ENCODE results near the gene STARD5.

Gene STARD5

DNA sequence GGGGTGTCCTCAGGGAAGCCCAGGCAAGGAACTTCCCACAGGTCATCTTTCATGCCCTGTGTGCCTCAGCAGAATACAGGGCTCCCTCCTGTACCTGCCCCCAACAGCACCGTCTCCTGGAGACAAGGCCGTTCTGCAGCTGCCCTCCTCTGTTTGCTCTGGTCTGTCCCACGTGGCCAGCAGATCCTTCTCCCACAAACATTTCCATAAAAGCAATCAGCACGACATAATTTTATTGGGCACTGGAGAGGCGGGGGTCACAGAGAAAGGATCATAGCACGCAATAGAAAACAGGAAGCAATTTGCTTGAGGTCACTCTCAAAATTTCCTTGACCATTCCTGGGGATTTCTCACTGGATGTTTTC, 29.4 kb downstream of the STARD5 start:
- TF ChIP-seq, protein P1, sequence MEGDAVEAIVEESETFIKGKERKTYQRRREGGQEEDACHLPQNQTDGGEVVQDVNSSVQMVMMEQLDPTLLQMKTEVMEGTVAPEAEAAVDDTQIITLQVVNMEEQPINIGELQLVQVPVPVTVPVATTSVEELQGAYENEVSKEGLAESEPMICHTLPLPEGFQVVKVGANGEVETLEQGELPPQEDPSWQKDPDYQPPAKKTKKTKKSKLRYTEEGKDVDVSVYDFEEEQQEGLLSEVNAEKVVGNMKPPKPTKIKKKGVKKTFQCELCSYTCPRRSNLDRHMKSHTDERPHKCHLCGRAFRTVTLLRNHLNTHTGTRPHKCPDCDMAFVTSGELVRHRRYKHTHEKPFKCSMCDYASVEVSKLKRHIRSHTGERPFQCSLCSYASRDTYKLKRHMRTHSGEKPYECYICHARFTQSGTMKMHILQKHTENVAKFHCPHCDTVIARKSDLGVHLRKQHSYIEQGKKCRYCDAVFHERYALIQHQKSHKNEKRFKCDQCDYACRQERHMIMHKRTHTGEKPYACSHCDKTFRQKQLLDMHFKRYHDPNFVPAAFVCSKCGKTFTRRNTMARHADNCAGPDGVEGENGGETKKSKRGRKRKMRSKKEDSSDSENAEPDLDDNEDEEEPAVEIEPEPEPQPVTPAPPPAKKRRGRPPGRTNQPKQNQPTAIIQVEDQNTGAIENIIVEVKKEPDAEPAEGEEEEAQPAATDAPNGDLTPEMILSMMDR (IDR thresholded peaks at IDR 0.05; ENCODE audit: insufficient read depth, low read depth, low read length, missing control alignments): no peak
- DNase-seq (ENCODE audit: low read depth): no peak
- no peak overlapping the region for H3K4me3 ChIP-seq (ENCODE audit: low read length)

DNA sequence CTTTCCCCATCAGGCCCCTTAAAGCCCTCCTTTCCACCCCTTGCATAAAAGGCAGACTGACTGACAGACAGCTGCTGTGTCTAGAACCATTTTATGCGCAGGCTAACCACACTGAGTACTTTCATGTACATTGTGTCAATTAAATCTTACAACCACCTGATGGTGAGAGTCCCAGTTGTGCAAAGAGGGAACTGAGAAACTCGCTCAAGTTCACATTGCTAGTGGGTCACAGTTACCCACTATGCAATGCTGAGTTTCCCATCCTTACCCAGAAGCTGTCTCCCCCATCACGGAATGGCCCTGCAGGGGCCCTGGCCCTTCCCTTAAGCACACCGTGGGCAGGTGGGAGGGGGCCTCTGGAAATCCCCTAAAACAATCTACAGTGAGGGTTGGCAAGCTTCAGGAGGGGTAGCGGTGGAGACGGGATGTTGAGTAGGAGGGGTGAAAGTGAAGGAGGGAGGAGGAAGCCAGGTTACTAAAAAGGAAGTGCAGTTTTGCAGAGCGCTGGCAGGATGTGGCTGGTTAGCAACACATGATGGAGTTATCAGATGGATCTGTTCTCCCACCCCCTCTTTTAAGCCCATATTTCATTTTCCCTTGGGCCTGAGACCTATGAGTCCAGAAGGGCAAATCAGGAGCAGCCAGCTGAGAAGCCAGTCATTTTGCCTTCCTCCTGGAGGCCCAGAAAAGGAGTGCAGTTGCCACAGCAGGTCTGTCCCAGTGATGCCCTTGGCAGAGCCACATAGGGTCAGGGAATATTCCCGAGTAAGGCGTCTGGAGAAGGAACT, 30.0 kb downstream of the STARD5 start:
- DNase-seq (ENCODE audit: low read depth): no peak
- TF ChIP-seq, protein P1 (IDR thresholded peaks at IDR 0.05; ENCODE audit: insufficient read depth, low read depth, low read length, missing control alignments): peak; percentile 4
- H3K4me3 ChIP-seq (ENCODE audit: low read length): no peak overlapping the region

DNA sequence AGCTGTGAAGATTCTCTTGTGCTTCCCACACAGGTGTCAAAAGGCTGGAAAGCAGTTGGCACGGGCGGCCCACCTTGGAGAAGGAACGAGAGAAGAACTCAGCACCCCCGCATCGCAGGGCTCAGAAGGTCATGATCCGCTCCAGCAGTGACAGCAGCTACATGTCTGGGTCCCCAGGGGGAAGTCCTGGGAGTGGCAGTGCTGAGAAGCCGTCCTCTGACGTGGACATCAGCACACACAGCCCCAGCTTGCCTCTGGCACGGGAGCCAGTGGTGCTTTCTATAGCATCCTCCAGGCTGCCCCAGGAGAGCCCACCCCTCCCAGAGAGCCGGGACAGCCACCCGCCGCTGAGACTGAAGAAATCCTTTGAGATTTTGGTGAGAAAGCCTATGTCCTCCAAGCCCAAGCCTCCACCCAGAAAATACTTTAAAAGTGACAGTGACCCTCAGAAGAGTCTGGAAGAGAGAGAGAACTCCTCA, 31.4 kb downstream of the STARD5 start:
- H3K4me3 ChIP-seq (ENCODE audit: low read length): no peak overlapping the region
- DNase-seq (ENCODE audit: low read depth): no peak
- TF ChIP-seq, protein P1 (IDR thresholded peaks at IDR 0.05; ENCODE audit: insufficient read depth, low read depth, low read length, missing control alignments): no peak

DNA sequence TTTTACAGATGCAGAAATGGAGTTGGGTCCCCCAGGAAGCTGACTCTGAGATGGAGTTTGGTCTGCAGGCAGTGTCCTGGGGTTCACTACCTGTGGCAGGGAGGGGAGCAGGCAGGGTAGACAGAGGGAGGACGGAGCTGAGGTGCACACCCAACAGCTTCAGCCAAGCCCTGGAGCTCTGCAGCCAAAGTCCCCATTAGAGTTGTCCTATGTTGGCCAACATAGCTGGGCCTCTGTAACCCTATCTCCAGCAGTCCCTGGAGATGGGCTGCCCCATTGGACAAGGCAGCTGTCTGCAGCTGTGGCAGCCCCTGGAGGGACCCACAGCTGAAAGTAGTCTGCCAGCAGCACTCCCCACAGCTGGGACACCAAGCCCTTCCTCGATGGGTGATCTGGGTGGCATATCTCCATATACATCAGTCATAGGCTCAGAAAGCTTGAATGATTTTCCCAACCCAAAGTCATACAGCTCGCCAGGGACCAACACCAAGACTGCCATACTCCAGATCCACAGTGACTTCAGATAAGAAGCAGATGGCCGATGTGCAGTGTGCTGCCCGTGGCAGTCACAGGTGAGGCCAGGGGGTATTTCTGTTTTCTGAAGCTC, 31.9 kb downstream of the STARD5 start:
- no peak overlapping the region for H3K4me3 ChIP-seq (ENCODE audit: low read length)
- no peak for DNase-seq (ENCODE audit: low read depth)
- TF ChIP-seq, protein P1 (IDR thresholded peaks at IDR 0.05; ENCODE audit: insufficient read depth, low read depth, low read length, missing control alignments): no peak

DNA sequence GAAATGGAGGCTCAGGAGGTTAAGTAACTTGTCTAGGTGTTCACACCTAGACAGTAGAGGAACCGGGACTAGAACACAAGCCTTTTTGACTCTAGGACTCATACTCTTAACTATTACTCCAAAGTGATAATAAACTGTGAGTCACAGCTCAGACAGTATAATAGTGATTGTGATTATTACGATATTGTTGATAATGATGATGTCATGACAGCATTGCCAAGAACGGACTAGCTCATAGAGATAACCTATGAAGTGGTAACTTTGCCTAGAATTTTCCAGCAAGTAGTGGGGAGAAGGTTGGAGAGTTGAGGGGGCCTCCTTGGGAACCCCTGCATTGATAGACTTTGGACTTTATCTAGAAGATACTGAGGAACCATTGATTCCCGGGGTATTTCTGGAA, 34.0 kb downstream of the STARD5 start:
- TF ChIP-seq, protein P1 (IDR thresholded peaks at IDR 0.05; ENCODE audit: insufficient read depth, low read depth, low read length, missing control alignments): no peak
- no peak for DNase-seq (ENCODE audit: low read depth)

DNA sequence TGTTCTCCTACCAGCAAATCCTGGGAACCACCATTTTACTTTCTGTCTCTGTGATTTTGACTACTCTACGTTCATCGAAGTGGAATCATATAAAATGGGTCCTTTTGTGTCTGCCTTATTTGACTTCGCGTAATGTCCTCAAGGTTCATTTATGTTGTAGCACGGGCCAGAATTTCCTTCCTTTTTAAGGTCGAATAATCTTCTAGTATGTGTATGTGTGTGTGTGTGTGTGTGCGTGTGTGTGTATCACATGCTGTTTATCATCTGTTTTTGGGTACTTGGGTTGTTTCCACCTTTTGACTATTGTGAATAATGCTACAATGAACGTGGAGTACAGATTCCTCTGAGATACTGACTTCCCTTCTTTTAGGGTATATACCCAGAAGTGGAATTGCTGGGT, 35.3 kb downstream of the STARD5 start:
- no peak overlapping the region for H3K4me3 ChIP-seq (ENCODE audit: low read length)
- DNase-seq (ENCODE audit: low read depth): no peak
- TF ChIP-seq, protein P1 (IDR thresholded peaks at IDR 0.05; ENCODE audit: insufficient read depth, low read depth, low read length, missing control alignments): no peak

More for the DNA sequence above, 34.0 kb downstream of the STARD5 start:
- H3K4me3 ChIP-seq (ENCODE audit: low read length): no peak overlapping the region
